Measurements from ENCODE around the gene ACO2. TPM values are rescaled to one million over a fixed set of nuclear protein-coding genes. Genes with fewer than 3 reads are reported as not detected.

Gene ACO2
- total and polyA plus RNA-seq, 2 of the 13 experiments (the other 11 are each of a cell fraction or from before 2014, with no cell fraction given), result 19.2 to 45.6 TPM

- TF ChIP-seq ZNF362 (CRISPR knock-in tag; IDR thresholded peaks at IDR 0.05; ENCODE audit: borderline replicate concordance) (no peak), ZBTB33 (CRISPR knock-in tag; IDR thresholded peaks at IDR 0.05) (peak; percentile 61; the same call in 1 of the 2 replicates), CEBPB (IDR thresholded peaks at IDR 0.05; ENCODE audit: borderline replicate concordance, low read depth, low read length) (peak; percentile 63; the same call in 1 of the 2 replicates), ZFP1 (CRISPR knock-in tag; IDR thresholded peaks at IDR 0.05) (no peak), HDAC1 (CRISPR knock-in tag; IDR thresholded peaks at IDR 0.05) (no peak), CEBPG (CRISPR knock-in tag; IDR thresholded peaks at IDR 0.05) (peak; percentile 20; the same call in 1 of the 2 replicates), SP140L (CRISPR knock-in tag; IDR thresholded peaks at IDR 0.05; ENCODE audit: borderline replicate concordance) (no peak)
These were observed 10.1 kb downstream of the ACO2 start (continued) for GRCh38 chr22:41478891-41479521.

- ChIA-PET POLR2A (interaction anchor here (1.3 to 1.5 kb wide), 2 partner anchors 11 to 99 kb away, joined by 3 to 4 read pairs; partner anchors contain the start of gene PHF5A), CTCF (ENCODE audit: low intra/inter-chr PET ratio, low total read pairs) (no interaction called here)
- FAIRE-seq (no peak), DNase-seq (ENCODE audit: low spot score) (no peak), ATAC-seq (no peak)
- Histone ChIP-seq H3K4me2 (ENCODE audit: low read depth, low read length) (no peak overlapping the region), H3K27me3 (ENCODE audit: control insufficient read depth in 1 of 2, insufficient read depth in 2 of 2, low read length in 2 of 2) (no peaks in the 10 kb centered on the region), H4K20me1 (ENCODE audit: insufficient read depth, low read length) (0 out of 2 replicates have a peak, but pooled peaks cover 7% of the 10 kb centered on the region), H3K9me3 (ENCODE audit: low read length) (no peaks in the 10 kb centered on the region), H2AFZ (ENCODE audit: low read length) (no peak overlapping the region), H3K27ac (ENCODE audit: extremely low read length, insufficient read depth, low read length) (no peak overlapping the region), H3K36me3 (replicated peaks in 1 of 2; ENCODE audit: control insufficient read depth in 1 of 2, insufficient read depth in 2 of 2, low read length in 2 of 2) (peaks cover 4 to 11% of the 10 kb centered on the region in 2 experiments; a peak in 4 of 5 replicates), H3K4me3 (replicated peaks in 1 of 3; ENCODE audit: insufficient read depth in 1 of 3, low read depth in 2 of 3, low read length in 3 of 3) (no peak overlapping the region), H3K4me1 (ENCODE audit: insufficient read depth, low read length) (peaks cover 16% of the 10 kb centered on the region), H3K79me2 (ENCODE audit: insufficient read depth, low read length) (peaks cover 84% of the 10 kb centered on the region), H3K9ac (ENCODE audit: insufficient read depth, low read depth, low read length) (no peak overlapping the region)
- 98% methylated on average over 4 of the region's 6 CpGs for WGBS (ENCODE audit: low lambda C conversion rate)
- BruUV-seq (replicated peaks), result TSS peak; percentile 26
- no peak for TF ChIP-seq TARDBP (CRISPR knock-in tag; IDR thresholded peaks at IDR 0.05)
- no peak for TF ChIP-seq ZNF761 (CRISPR knock-in tag; conservative IDR thresholded peaks at IDR 0.05)
- TF ChIP-seq ZNF552 (CRISPR knock-in tag; IDR thresholded peaks at IDR 0.05; ENCODE audit: borderline replicate concordance), result no peak
- no peak for TF ChIP-seq GABPB1 (CRISPR knock-in tag; IDR thresholded peaks at IDR 0.05)
- TF ChIP-seq KAT2B (IDR thresholded peaks at IDR 0.05; ENCODE audit: borderline replicate concordance, low read depth, low read length), result no peak
- no peak for TF ChIP-seq KDM3A (CRISPR knock-in tag; IDR thresholded peaks at IDR 0.05; ENCODE audit: low read depth)
- no peak for TF ChIP-seq ZNF337 (CRISPR knock-in tag; IDR thresholded peaks at IDR 0.05; ENCODE audit: borderline replicate concordance, low read depth)
- TF ChIP-seq NFIC (IDR thresholded peaks at IDR 0.05; ENCODE audit: low read length), result no peak
- TF ChIP-seq CREB3 (CRISPR knock-in tag; IDR thresholded peaks at IDR 0.05), result no peak
- no peak for TF ChIP-seq NFYC (CRISPR knock-in tag; IDR thresholded peaks at IDR 0.05)
- no peak for TF ChIP-seq CHCHD3 (CRISPR knock-in tag; IDR thresholded peaks at IDR 0.05)
- no peak for TF ChIP-seq NFKB2 (CRISPR knock-in tag; IDR thresholded peaks at IDR 0.05; ENCODE audit: borderline replicate concordance)
- in situ Hi-C loops (cut with HindIII; ENCODE audit: extremely low pct_ligation_motif_present, low pct_unique_long_range_greater_than_20kb), result no loop called here
- intact Hi-C loops (cut with micrococcal nuclease; ENCODE audit: unreplicated experiment), result no loop called here
These were observed 10.9 kb downstream of the ACO2 start for GRCh38 chr22:41479671-41480396.

All from HepG2 (cell line).